ENCODE data around the gene PDLIM3.

The PDLIM3 gene

DNA sequence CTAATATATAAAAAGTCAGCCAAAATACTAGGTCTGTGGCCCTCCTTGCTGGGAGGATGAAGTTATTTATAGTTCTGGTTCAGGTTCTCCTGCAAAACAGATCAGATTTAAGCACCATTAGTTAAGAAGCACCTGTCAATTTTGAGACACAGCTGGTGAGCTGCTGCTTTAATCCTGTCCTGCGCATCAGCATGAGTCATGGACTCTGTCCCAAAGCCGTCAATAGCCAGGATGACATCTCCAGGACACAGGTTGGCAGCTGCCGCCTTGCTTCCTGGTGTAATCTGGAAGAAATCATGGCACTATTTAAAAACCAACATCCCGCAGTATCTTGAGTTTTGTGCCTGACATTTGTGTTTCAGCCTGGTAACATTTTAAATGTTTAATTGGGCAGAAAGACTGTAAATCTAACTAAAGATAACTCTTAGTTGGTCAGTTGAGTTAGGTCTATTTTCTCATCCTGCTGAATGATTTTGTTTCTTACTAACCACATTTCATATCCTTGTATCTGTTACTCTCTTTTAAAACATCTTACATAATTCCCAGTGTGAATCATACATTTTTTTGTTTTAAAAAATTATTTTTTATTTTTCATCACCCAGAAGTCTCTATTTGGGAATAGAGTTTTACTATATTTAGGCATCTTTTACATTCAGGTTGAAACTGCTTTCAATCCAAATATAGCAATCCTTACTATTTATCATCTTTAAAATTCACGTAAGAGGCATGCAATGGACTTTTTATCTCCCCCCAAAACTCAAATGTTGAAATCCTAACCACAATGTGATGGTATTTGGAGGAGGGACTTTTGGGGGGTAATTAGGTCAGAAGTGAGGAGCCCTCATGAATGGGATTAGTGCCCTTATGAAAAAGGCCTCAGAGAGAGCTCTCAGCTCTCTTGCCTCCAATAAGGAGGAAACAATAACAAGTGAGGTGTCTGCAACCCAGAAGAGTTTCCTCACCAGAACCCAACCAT lies 10.1 kb downstream of the PDLIM3 start:
- H3K27ac ChIP-seq = no peak overlapping the region

DNA sequence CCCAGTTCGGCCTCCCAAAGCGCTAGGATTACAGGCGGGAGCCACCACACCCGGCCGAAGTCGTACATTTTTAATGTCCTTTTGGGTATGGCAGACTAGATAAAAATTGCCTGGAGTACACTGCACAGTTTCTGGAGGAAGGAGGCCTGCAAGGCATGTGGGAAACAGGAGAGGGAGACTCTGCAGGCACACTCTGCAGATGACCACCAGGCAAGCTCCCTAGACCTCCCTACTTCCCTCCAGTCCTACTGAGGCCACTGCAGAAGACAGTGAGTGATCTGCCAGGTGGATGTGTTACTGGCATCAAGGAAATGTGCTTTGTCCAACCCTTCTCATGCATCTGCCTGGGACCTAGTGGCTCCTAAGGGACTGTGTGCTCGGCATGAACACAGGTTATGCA lies 11.4 kb downstream of the PDLIM3 start:
- no peak overlapping the region for H3K27ac ChIP-seq
- TF ChIP-seq, protein P1, sequence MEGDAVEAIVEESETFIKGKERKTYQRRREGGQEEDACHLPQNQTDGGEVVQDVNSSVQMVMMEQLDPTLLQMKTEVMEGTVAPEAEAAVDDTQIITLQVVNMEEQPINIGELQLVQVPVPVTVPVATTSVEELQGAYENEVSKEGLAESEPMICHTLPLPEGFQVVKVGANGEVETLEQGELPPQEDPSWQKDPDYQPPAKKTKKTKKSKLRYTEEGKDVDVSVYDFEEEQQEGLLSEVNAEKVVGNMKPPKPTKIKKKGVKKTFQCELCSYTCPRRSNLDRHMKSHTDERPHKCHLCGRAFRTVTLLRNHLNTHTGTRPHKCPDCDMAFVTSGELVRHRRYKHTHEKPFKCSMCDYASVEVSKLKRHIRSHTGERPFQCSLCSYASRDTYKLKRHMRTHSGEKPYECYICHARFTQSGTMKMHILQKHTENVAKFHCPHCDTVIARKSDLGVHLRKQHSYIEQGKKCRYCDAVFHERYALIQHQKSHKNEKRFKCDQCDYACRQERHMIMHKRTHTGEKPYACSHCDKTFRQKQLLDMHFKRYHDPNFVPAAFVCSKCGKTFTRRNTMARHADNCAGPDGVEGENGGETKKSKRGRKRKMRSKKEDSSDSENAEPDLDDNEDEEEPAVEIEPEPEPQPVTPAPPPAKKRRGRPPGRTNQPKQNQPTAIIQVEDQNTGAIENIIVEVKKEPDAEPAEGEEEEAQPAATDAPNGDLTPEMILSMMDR (conservative IDR thresholded peaks at IDR 0.05) = no peak

More for the DNA sequence above, 10.1 kb downstream of the PDLIM3 start:
- TF ChIP-seq, protein P1 (conservative IDR thresholded peaks at IDR 0.05) = no peak

DNA sequence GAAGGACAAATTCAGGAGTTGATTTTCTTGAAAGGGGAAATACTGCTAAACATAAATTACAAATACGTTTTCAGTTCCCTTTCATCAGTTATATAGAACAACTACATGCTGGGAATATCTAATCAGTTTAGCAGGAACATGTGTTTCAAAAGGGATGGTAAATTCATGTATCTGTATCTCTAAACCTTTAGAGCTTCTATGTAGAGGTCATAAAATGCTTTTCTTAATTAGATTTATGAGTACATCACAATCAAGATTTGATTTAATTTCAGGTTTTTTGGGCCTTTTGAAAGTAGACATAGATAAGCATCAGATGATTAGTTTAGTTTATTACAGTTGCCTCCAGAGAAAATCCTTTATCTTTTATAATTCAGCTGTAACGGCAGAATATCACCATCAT lies 12.9 kb downstream of the PDLIM3 start:
- TF ChIP-seq, protein P1 (conservative IDR thresholded peaks at IDR 0.05) = no peak
- H3K27ac ChIP-seq = no peak overlapping the region

DNA sequence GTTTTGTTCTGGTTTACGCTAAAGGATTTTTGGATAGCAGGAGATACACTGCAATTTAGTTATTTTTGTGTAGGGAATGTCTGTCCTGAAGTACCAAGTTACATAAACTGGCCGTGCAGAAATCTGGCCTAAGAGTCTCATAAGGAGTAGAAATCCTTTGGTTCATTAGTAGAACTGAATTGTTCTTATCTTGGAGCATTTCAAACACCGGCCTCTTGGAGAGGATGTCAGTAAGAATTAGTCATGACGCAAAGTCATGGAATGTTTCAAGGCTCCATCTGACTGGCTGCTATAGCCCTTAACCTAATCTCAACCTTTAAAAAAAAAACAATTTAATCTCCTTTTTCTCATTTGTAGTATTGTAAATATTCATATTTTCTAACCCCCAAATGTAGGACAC lies 15.2 kb downstream of the PDLIM3 start:
- H3K27ac ChIP-seq = no peak overlapping the region

DNA sequence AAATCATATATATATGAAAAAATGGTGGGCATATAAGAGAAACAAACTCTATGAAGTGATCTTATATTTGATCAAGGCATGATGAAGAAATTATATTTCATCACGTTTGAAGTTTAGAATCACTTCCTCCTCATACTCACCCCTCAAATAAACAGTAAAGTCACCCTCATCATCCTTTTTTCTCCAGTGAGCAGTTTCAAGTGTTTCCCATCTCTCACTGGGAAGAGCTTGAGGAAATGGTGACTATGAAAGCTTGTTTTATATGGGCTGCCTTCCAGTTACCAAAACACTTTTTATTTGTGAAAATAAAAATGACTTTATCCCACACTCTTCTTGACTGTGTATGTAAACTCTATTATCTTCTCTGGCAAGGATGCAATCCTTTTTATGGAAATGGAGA lies 16.8 kb downstream of the PDLIM3 start:
- TF ChIP-seq, protein P1 (conservative IDR thresholded peaks at IDR 0.05) = no peak

More for the DNA sequence above, 15.2 kb downstream of the PDLIM3 start:
- TF ChIP-seq, protein P1 (conservative IDR thresholded peaks at IDR 0.05) = no peak

DNA sequence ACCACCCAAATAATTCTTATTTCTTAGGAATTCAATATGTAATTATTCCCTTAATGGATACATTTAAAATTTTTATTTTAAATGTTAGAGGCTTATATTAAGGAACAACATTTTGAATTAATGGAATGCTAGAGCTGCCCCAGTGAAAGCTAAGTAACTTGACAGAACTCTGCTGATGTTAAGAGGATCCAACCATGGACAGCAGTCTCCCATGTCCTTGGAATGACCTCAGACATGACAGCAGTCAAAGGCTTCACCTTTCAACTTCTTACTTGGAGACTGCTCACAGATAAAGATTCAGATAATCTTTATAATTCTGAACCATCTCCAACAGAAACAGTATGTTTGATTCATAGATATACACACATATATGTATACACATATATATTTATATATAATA lies 17.2 kb downstream of the PDLIM3 start:
- no peak overlapping the region for H3K27ac ChIP-seq
- TF ChIP-seq, protein P1 (conservative IDR thresholded peaks at IDR 0.05) = no peak

More for the DNA sequence above, 16.8 kb downstream of the PDLIM3 start:
- no peak overlapping the region for H3K27ac ChIP-seq

DNA sequence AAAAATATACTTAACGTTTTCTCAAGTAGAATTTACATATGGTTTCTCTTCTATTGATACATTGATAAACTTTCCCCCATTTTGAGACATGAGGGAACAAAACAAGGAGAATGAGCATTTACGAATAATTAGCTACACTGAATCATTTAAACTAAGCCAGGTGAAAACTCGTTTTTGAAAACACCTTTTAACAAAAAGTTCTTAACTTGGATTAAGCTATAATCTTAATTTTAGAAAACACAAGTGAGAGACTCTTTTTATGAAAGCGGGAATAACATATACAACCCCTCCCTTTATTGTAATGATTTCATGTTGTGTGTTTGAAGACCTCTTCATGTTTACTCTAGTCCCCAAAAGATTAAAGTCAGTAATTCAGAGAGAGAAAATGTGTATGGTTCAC lies 20.1 kb downstream of the PDLIM3 start:
- TF ChIP-seq, protein P1 (conservative IDR thresholded peaks at IDR 0.05) = no peak
- H3K27ac ChIP-seq = no peak overlapping the region
